Stimulated activated CD8-positive, alpha-beta memory T cell treated with anti-CD3 and anti-CD28 coated beads, Interleukin-7, amount 100 ng/mL, for 1 hour (primary cell): Measurements from ENCODE around the gene GAL3ST2.
"Not testable (repeated sequence)": the region's sequence is repeated elsewhere in the genome, so short reads cannot be mapped to it uniquely, and the experiment has no call there.

Experiments
- DNase-seq, 2 donors: peaks; one replicate each; pipeline ENCODE4 v3.0.0-alpha.2; 2020; ENCODE audit warnings: low read depth in 2 of 2

Gene GAL3ST2

DNA sequence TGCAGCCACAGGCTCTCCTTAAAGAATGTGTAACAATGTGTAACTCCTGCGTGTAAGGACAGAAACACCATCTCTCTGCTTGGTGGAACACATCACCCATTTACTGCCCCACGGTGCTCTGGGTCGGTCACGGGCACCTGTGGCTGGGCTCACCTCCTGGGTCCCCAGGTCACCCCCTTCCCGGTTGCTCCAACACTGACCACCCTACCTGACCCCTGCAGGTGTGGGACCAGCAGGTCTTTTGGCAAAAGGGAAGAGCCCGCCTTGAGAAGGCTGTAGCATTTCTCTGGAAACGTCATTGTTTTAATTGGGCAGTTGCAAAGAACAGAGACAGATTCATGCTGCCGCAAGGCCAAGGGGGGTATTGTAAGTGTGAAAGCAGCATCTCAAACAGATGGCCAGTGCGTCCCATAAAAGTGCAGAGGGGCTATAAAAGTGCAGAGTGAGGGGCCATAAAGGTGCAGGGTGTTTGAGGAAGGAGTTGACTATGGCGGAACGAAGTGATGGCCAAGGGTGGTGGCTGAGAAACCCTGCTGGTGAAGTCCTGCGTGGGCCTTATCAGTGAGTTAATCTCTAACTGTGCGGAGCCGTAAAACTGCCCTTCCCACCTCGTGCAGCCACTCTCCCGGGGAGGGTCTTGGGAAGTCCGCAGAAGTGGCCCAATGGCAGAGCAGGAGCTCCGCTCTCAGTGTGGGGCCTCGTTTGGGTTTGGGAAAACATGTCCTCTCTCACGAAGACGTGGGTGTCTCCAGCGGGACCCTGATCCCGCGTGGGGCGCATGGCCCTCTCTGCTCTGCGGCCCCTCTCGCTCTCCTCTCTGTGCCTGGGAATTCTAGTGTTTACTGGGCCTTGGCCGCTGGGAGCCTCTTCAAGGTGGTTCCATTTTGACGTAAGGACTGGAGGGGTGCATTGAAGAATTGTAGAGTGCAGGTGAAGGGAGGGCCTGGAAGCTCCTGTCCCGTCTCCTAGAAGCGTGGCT is 18.7 kb downstream of the GAL3ST2 start:
- DNase-seq, result no peak

DNA sequence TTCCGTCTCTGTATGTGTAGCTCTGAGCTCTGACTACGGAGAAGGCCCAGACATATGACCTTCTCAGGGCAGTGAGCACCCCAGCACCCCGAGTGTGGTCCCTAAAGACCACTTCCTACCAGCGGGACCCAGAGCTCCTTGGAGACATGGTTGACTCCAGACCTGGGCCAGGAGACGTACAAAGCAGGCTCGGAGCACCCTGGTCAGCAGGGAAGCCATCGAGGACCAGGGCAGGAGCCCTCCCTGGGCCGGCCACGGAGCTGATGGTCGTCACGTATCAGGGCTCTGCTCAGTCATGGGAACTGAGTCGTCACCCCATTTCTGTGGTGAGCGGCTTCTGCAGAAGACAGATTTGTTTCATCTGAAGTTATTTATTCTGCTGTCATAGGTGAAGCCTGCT is 19.6 kb downstream of the GAL3ST2 start:
- no peak for DNase-seq

DNA sequence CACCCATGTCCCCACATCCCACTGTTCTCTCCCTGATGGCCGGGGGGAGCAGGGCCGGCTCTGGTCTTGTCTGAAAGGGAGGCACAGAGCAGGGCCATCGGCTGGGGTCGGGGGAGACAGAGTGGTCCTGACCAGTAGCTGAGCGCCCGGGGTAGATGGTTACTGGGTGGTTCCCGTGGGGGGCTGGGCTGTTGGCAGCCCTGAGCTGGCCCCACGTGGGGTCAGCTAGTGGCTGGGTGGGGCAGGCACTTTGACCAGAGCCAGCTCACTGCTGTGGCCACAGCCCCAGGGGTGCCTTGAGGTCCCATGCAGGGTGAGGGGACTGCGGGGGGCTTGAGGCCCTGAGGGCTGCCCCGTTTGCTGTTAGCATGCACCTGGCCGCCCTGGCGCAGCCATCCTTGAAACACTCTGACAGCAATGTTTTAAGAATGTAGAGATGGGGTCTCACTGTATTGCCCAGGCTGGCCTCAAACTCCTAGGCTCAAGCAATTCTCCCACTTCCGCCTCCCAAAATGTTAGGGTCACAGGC is 20.1 kb downstream of the GAL3ST2 start:
- no peak for DNase-seq

DNA sequence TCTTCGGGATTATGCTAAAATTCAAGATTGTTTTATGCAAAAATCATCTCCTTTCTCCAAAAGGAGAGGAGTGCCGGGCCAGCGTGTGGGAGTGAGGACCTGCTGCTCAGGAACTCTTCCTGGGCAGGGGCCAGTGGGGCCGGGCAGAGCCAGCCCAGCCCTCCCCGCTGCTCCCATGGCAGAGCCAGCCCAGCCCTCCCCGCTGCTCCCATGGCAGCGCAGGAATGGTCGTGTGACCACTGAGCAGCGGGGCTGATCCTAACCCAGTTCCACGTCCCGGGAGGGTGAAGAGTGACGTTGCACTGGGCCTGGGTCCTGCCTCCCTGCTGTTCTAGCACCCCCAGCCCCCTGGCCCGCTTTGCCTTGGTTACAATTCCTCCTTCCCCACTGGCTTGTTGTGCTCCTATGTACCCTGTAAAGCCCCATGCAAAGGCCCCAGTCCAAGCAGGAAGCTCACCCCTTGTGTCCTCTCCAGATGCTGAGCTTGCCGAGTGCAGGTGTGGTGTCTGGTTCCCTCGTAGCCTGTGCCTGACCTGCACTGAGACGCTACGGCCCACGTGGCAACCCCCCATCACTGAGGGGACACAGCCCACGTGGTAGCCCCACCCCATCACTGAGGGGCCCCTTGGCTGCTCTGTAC is 20.9 kb downstream of the GAL3ST2 start:
- no peak for DNase-seq

- DNase-seq, result no peak
Measured at GRCh38 chr2:241798081-241798630, 21.5 kb downstream of the GAL3ST2 start.

DNA sequence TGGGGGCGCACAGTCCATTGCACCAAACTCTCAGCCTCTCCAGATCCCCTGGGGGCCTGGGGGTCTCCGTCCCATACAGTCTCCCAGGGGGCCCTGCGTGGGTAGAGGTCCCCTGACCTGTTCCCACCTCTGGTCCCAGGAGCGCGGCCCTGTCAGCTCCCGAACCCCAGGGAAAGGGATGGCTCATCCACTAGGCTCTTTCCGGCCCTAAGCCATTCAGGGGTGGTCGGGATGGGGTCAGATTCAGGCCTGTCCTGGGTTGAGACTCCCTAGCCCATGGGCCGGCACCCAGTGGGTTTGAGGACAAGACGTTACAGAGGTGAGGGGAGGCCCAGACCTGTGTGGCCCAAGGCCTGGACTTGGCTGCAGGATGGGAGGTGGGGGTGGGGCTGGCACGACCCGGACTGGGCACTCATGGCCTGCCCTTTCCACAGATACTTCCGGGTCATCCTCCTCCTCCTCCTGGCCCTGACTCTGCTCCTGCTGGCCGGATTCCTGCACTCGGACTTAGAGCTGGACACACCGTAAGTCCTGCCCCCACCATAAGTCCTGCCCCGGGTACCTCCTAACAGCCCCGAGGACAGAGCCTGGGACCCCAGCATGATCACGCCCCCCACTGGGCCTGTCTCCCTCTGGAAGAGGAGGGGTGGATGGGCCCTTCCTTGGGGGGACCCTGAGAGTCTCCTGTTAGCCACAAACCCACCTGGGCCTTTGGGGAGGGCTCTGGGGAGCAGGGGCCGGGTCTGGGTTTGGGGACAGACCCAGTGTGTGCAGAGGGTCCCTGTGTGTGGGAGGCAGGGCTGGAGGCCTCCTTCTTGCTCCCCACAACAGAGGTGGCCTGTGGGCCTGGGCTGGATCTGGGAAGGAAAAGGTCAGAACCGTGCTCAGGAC is 22.3 kb downstream of the GAL3ST2 start:
- DNase-seq, result no peak

DNA sequence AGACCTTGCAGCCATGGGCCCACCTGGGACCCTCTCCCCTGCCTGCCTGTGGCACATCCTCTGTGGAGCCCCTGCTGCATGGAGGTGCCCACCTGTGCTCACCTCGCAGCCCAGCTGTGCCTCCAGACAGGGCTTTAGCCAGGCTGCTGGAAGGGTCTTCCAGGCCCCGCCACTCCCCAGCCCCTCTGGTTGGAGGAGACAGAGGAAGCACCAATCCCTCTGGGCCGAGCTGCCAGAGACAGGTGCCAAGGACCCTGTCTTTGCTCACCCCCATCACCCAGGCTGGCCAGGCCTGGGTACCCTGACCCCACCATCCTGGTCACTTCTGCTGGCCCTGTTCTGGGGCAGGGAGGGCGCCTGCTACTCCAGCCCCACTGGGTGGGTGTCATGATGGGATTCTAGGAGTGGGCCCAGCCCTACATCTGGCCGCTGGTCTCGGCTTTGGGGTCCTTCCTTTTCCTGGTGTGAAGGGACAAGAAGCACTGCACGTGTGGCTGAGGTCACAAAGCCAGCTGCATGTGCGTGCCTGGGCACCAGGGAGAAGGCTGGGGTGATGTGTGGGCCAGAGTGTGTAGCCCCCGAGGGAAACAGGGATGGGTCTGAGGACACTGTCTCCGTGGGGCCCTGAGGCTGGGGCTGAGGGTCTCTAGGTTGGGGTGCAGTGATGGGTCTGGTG is 23.0 kb downstream of the GAL3ST2 start:
- no peak for DNase-seq

DNA sequence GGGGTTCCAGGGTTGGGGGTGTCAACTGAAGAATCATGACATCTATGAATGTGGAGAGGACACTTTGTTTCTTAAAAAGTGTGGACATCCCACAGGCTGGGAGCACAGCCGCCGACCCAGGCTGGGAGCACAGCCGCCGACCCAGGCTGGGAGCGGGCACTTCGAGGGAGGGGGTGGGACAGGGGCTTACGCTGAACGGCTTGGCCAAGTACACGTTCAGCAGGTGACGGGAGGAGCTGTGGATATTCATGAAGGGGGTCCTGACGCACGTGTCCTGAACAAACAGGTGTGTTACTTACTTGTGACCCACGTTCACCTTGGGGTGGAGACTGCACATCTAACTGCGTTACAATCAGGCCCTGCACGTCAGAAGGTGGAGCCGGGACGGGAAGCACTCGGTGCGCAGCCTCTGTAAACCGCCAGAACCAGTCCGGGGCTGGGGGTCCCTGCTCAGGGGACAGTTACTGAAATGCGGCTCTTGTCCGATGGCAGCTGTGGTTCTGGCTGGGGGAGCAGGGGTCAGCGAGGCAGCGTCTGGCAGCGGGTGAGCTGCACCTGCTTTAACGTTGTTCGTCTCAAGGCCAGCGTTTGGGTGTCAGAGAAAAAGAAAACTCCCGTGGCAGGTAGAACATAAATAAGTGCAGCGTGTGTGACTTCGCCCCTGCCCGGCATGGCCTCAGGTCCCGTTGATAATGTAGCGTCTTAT is 23.7 kb downstream of the GAL3ST2 start:
- not testable (repeated sequence) for DNase-seq

DNA sequence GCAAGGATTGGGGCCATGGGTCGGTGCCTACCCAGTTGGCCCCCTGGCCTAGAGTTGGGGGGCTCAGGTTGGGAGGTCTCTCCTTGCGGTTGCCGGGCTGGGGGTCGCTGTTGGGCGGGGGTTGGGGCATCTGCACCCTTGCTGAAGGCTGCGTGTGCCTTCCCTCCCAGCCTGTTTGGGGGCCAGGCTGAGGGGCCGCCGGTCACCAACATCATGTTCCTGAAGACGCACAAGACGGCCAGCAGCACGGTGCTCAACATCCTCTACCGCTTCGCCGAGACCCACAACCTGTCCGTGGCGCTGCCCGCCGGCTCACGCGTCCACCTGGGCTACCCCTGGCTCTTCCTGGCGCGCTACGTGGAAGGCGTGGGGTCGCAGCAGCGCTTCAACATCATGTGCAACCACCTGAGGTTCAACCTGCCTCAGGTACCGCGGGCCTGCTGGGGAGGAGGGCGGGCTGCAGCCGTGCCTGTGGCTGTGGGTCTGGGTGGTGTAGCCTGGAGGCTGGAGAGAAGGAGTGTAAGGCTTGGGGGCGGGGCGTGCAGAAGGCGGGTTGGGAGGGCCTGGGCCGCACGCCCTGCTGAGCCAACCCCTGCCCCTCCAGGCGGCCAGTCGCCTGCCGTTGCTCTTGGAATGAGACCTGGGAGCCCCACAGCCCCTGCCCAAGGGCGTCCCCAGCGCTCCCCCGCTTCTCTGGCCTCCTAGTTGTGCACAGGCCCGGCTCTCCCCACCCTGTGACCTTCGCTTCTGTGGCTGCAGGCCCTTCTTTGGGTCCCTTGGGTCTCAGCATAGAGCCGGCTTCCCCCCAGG is 25.2 kb downstream of the GAL3ST2 start:
- DNase-seq, result no peak

GRCh38 chr2:241802421-241803318 is 26.0 kb downstream of the GAL3ST2 start:
- DNase-seq, result no peak

DNA sequence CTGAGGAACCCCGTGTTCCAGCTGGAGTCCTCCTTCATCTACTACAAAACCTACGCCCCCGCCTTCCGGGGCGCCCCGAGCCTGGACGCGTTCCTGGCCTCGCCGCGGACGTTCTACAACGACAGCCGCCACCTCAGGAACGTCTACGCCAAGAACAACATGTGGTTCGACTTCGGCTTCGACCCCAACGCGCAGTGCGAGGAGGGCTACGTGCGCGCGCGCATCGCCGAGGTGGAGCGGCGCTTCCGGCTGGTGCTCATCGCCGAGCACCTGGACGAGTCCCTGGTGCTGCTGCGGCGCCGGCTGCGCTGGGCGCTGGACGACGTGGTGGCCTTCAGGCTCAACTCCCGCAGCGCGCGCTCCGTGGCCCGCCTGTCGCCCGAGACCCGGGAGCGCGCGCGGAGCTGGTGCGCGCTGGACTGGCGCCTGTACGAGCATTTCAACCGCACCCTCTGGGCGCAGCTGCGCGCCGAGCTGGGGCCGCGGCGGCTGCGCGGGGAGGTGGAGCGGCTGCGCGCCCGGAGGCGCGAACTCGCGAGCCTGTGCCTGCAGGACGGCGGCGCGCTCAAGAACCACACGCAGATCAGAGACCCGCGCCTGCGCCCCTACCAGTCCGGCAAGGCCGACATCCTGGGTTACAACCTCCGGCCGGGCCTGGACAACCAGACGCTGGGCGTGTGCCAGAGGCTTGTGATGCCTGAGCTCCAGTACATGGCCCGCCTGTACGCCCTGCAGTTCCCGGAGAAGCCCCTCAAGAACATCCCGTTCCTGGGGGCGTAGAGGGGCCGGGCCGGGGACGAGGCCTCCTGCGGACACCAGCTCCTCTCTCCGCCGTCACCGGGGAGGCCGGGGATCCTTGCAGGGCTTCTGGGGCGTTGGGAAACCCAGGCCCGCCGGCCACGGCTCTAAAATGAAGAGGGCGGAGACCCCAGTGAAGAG is 27.0 kb downstream of the GAL3ST2 start:
- DNase-seq, result no peak

DNA sequence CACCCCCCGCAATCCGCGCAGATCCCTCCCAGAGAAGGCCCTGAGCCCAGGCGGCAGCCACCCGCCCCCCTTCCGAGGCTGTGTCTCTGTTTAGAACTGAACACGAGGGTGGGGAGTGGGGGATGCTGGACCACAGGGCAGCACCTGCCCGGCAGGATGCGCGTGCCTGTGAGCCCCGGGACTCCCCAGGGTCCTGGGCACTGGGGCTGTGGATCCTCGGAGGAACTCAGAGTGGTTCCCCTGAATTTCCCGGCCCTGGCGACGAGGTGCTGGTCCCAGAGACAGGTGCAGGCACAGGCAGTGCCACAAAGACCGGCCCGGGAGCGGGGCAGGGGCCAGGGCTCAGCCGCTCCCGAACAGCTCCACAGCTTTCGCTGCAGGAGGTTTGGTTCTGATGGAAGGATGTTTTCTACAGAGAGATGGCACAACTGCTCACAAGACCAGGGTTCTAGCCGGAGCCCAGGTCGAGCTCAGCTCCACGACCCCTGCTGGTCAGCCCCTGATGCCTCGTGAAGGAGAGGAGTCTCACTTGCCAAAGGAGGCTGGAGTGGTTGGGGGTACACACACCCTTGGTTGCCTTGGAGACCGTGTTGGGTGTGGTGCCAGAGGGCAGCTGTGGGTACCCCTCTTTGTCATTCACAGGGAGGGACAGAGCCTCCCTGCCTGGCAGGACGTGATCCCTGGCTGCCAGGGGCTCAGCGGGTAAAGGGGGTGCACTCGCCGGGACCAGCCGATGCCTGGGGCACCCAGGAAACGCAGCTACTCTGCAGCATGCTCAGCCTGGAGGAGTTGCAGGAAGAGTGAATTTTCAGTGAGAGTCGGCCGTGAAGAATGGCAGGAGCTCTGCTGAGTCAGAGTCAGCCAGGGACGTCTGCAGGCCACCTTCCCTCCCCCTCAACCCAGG is 28.0 kb downstream of the GAL3ST2 start:
- DNase-seq, result no peak

DNA sequence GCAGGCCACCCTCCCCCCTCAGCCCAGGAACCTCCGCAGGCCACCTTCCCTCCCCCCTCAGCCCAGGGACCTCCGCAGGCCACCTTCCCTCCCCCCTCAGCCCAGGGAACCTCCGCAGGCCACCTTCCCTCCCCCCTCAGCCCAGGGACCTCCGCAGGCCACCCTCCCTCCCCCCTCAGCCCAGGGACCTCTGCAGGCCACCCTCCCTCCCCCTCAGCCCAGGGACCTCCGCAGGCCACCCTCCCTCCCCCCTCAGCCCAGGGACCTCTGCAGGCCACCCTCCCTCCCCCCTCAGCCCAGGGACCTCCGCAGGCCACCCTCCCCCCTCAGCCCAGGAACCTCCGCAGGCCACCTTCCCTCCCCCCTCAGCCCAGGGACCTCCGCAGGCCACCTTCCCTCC is 29.6 kb downstream of the GAL3ST2 start:
- not testable (repeated sequence) for DNase-seq

DNA sequence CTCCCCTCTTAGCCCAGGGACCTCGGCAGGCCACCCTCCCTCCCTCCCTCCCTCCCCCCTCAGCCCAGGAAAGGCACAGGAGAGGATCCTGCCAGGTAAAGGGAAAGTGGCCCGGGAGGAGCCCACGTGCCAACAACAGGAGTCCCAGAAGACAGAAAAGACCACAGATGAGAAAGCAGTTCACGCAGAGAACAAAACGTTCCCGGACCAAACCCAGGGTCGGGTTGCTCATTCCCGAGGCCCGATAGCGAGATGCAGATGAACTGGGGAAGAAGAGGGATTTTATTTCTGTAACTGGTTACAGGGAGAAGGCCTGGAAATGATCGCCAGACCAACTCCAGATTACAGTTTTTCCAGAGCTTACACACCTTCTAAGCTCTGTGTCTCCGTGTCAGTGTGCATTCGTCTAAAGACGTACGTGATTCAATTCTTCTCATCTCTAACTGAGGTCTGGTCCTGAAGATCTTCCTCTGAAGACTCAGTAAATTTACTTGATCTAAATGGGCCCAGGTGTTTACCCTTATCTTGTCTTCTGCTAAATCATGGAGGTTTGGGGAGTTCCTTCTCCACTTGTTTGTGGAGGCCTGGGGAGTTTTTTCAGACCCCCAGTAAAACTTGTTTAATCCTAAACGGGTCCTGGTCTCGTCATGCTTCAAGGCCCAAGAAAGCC is 31.6 kb downstream of the GAL3ST2 start:
- DNase-seq, result no peak

GRCh38 chr2:241808721-241809382 is 32.2 kb downstream of the GAL3ST2 start, which contains the start of gene NEU4:
TSS of gene NEU4 (plus strand) at chr2:241809193. CDS start at chr2:241814485, 5,292 bp downstream.
- no peak for DNase-seq
